ENCODE results near the gene HBG2. TPM values are rescaled to one million over a fixed set of nuclear protein-coding genes. Genes with fewer than 3 reads are reported as not detected.

HBG2 gene
- total and polyA plus RNA-seq, 3 experiments from 2014 or later = not detected

DNA sequence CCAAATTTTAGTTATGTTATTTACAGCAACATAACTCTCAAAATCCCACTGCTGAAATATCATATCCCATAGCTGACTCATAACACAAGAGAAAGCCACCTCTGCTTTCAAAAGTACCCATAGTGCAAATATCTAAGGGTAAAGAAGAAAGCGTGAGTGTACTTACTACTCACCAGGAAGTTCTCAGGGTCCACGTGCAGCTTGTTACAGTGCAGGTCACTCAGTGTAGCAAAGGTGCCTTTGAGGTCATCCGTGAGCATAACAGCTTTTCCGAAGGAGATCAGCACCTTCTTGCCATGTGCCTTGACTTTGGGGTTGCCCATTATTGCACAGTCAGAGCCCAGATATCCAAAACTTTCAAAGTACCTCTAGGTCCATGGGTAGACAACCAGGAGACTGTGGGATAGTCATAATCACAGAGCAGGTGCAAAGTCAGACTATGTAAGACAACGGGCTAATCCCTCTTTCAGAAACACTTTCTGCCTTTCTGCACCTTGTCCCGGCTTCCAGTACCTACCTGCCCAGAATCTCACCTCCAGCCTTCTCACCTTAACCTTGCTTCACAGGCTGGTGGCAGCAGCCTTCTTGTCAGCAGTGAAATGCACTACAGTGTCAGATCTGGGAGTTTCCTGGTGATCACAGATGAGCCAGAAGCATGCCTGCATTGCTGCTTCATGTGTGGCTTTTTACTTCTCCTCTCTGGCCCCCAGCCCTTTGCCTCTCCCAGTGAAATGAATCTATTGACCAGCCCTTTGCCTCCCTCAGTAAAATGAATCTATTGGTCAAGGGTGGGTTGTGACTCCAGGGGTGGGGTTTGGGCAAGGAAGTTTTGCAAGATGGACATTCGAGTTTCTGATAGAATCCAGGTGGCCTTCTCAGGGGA lies 11.4 kb downstream of the HBG2 start:
- H3K9me3 Mint-ChIP-seq = no peaks in the 10 kb centered on the region
- Histone ChIP-seq H3K36me3 (ENCODE audit: insufficient read depth, low read length) (no peaks in the 10 kb centered on the region), H3K4me3 (ENCODE audit: low read length) (no peak overlapping the region), H3K27ac (ENCODE audit: low read depth, low read length) (peak overlapping the region; percentile 2), H3K9me3 (ENCODE audit: low read length) (no peaks in the 10 kb centered on the region), H3K4me1 (ENCODE audit: insufficient read depth, low read length) (no peaks in the 10 kb centered on the region), H3K27me3 (ENCODE audit: insufficient read depth, low read length, poor library complexity, severe bottlenecking) (no peaks in the 10 kb centered on the region)
- peaks cover 0 to 1% of the 10 kb centered on the region in 2 donors for H3K27me3 Mint-ChIP-seq
- no peak for DNase-seq
- no peaks in the 10 kb centered on the region for H3K4me1 Mint-ChIP-seq
- no peak overlapping the region for H3K27ac Mint-ChIP-seq
- no peaks in the 10 kb centered on the region for H3K36me3 Mint-ChIP-seq
- no peak overlapping the region for H3K4me3 Mint-ChIP-seq
- ChIA-PET POLR2A (no interaction called here), CTCF (no interaction called here)

- Histone ChIP-seq H3K4me3 (ENCODE audit: low read length) (no peak overlapping the region), H3K27ac (ENCODE audit: low read depth, low read length) (no peak overlapping the region), H3K36me3 (ENCODE audit: insufficient read depth, low read length) (no peaks in the 10 kb centered on the region), H3K9me3 (ENCODE audit: low read length) (no peaks in the 10 kb centered on the region), H3K27me3 (ENCODE audit: insufficient read depth, low read length, poor library complexity, severe bottlenecking) (no peaks in the 10 kb centered on the region), H3K4me1 (ENCODE audit: insufficient read depth, low read length) (no peaks in the 10 kb centered on the region)
- Mint-ChIP-seq H3K27me3 (peaks cover 1 to 3% of the 10 kb centered on the region in 2 donors), H3K4me3 (no peak overlapping the region), H3K9me3 (peaks cover 0 to 1% (median 0%) of the 10 kb centered on the region in 5 donors), H3K27ac (no peak overlapping the region), H3K36me3 (no peaks in the 10 kb centered on the region), H3K4me1 (no peaks in the 10 kb centered on the region)
- no peak for DNase-seq
- ChIA-PET POLR2A (no interaction called here), CTCF (no interaction called here)
Measured at GRCh38 chr11:5242208-5242607, 12.4 kb downstream of the HBG2 start.

- DNase-seq = no peak
- Mint-ChIP-seq H3K27ac (no peak overlapping the region), H3K4me1 (no peaks in the 10 kb centered on the region), H3K36me3 (no peaks in the 10 kb centered on the region), H3K27me3 (peaks cover 1 to 3% of the 10 kb centered on the region in 2 donors), H3K4me3 (no peak overlapping the region), H3K9me3 (peaks cover 0 to 2% (median 0%) of the 10 kb centered on the region in 5 donors)
- H3K4me3 ChIP-seq (ENCODE audit: low read length) = no peak overlapping the region
- CTCF ChIA-PET = no interaction called here
- POLR2A ChIA-PET = no interaction called here
- no peaks in the 10 kb centered on the region for H3K4me1 ChIP-seq (ENCODE audit: insufficient read depth, low read length)
- H3K9me3 ChIP-seq (ENCODE audit: low read length) = no peaks in the 10 kb centered on the region
- H3K36me3 ChIP-seq (ENCODE audit: insufficient read depth, low read length) = no peaks in the 10 kb centered on the region
- H3K27me3 ChIP-seq (ENCODE audit: insufficient read depth, low read length, poor library complexity, severe bottlenecking) = no peaks in the 10 kb centered on the region
- H3K27ac ChIP-seq (ENCODE audit: low read depth, low read length) = no peak overlapping the region
Measured at GRCh38 chr11:5241458-5241857, 13.1 kb downstream of the HBG2 start.

DNA sequence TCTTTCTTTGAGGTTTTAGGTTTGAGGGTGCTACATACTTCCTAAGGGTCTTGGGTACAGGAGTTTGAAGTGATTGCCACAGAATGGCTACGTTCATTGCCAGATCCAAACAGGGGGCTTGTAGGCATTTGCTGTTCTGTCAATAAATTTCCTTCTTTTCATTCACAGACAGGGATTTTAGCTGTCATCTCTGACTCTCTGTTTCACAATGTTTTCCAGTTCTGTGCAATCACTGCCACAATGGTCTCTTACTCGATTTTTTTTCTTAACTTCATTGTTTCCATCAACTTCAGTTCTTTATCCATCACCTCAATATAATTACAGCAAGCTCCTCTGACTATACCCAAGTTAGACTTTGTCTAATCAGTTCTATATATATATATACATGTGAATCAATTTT lies 14.1 kb downstream of the HBG2 start:
- H3K27me3 Mint-ChIP-seq = peaks cover 1 to 3% of the 10 kb centered on the region in 2 donors
- Histone ChIP-seq H3K36me3 (ENCODE audit: insufficient read depth, low read length) (no peaks in the 10 kb centered on the region), H3K27ac (ENCODE audit: low read depth, low read length) (no peak overlapping the region), H3K9me3 (ENCODE audit: low read length) (no peaks in the 10 kb centered on the region), H3K4me3 (ENCODE audit: low read length) (no peak overlapping the region), H3K27me3 (ENCODE audit: insufficient read depth, low read length, poor library complexity, severe bottlenecking) (no peaks in the 10 kb centered on the region), H3K4me1 (ENCODE audit: insufficient read depth, low read length) (no peaks in the 10 kb centered on the region)
- H3K9me3 Mint-ChIP-seq = peaks cover 0 to 2% (median 0%) of the 10 kb centered on the region in 5 donors
- H3K4me1 Mint-ChIP-seq = no peaks in the 10 kb centered on the region
- no peaks in the 10 kb centered on the region for H3K36me3 Mint-ChIP-seq
- no peak overlapping the region for H3K4me3 Mint-ChIP-seq
- no peak overlapping the region for H3K27ac Mint-ChIP-seq
- CTCF ChIA-PET = no interaction called here
- POLR2A ChIA-PET = no interaction called here
- no peak for DNase-seq

DNA sequence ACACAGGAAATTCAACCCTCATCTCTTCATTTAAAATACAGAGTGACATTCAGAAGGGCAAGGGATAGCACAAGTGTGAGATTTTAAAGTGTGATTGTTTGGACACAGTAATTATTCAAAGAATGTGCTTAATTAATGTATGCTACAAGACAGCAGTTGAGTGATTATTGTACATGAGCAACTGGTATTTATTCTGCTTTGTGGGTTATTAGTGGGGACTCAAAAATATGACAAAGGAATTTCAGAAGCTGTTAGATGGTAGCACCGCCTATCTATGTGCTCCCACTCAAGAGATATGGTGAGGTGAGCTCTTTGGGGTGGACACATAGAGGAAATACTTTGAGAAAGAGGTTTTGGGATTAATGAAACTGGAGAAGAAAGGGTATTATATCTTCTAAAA lies 14.5 kb downstream of the HBG2 start:
- H3K4me3 Mint-ChIP-seq = no peak overlapping the region
- peaks cover 1 to 3% of the 10 kb centered on the region in 2 donors for H3K27me3 Mint-ChIP-seq
- no peak for DNase-seq
- Histone ChIP-seq H3K9me3 (ENCODE audit: low read length) (no peaks in the 10 kb centered on the region), H3K36me3 (ENCODE audit: insufficient read depth, low read length) (no peaks in the 10 kb centered on the region), H3K27ac (ENCODE audit: low read depth, low read length) (no peak overlapping the region), H3K4me3 (ENCODE audit: low read length) (no peak overlapping the region), H3K27me3 (ENCODE audit: insufficient read depth, low read length, poor library complexity, severe bottlenecking) (no peaks in the 10 kb centered on the region), H3K4me1 (ENCODE audit: insufficient read depth, low read length) (no peaks in the 10 kb centered on the region)
- peaks cover 0 to 4% (median 0%) of the 10 kb centered on the region in 5 donors for H3K9me3 Mint-ChIP-seq
- ChIA-PET POLR2A (no interaction called here), CTCF (no interaction called here)
- H3K27ac Mint-ChIP-seq = no peak overlapping the region
- no peaks in the 10 kb centered on the region for H3K36me3 Mint-ChIP-seq
- no peaks in the 10 kb centered on the region for H3K4me1 Mint-ChIP-seq

DNA sequence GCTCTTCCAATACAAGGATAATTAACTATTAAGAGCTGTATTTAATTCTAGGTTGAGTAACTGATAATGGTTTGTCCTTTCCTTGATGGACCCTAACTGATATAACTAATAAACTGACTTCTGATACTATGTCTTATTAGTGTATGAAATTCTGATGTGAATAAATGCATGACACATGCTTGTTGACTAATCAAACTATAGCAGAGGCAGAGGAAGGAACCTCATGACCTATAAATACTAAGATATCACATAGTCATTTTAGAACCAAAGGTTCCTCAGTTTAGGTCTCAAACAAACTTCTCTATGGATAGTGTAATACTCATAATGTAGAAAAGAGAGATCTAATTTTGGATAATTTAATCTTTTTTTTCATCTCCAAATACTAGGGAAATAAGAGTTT lies 15.5 kb downstream of the HBG2 start:
- Mint-ChIP-seq H3K27me3 (peaks cover 2 to 3% of the 10 kb centered on the region in 2 donors), H3K4me1 (peaks cover 0 to 3% (median 0%) of the 10 kb centered on the region in 3 donors), H3K4me3 (no peak overlapping the region), H3K36me3 (no peaks in the 10 kb centered on the region), H3K27ac (no peak overlapping the region), H3K9me3 (peaks cover 0 to 4% (median 0%) of the 10 kb centered on the region in 5 donors)
- Histone ChIP-seq H3K27me3 (ENCODE audit: insufficient read depth, low read length, poor library complexity, severe bottlenecking) (no peaks in the 10 kb centered on the region), H3K4me1 (ENCODE audit: insufficient read depth, low read length) (no peaks in the 10 kb centered on the region), H3K36me3 (ENCODE audit: insufficient read depth, low read length) (no peaks in the 10 kb centered on the region), H3K4me3 (ENCODE audit: low read length) (no peak overlapping the region), H3K9me3 (ENCODE audit: low read length) (no peaks in the 10 kb centered on the region), H3K27ac (ENCODE audit: low read depth, low read length) (no peak overlapping the region)
- CTCF ChIA-PET = no interaction called here
- no peak for DNase-seq
- POLR2A ChIA-PET = no interaction called here

DNA sequence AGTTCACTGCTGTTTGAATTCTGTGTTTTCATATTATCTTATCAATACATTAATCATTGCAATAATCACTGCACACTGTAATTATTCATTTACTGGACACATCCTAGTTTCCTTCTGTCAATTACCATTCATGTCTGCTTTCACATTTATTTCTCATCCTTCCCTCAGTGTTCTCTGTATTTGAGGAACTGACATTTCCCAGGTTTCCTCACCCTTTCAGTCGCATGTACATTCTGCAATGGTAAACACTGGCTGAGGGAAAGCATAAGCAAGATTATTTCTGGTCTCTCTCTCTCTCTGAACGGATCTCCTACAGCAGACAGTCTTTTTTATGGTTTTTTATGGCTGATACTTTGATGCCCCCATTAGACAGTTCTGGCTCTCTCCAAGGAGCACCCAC lies 16.1 kb downstream of the HBG2 start:
- H3K4me1 ChIP-seq (ENCODE audit: insufficient read depth, low read length) = no peaks in the 10 kb centered on the region
- Mint-ChIP-seq H3K9me3 (peaks cover 0 to 4% (median 0%) of the 10 kb centered on the region in 5 donors), H3K4me1 (peaks cover 0 to 3% (median 0%) of the 10 kb centered on the region in 3 donors), H3K27me3 (peaks cover 3% of the 10 kb centered on the region in 2 donors), H3K36me3 (no peaks in the 10 kb centered on the region), H3K27ac (no peak overlapping the region), H3K4me3 (no peak overlapping the region)
- H3K27me3 ChIP-seq (ENCODE audit: insufficient read depth, low read length, poor library complexity, severe bottlenecking) = no peaks in the 10 kb centered on the region
- no peak for DNase-seq
- CTCF ChIA-PET = no interaction called here
- no peaks in the 10 kb centered on the region for H3K9me3 ChIP-seq (ENCODE audit: low read length)
- no peak overlapping the region for H3K27ac ChIP-seq (ENCODE audit: low read depth, low read length)
- POLR2A ChIA-PET = no interaction called here
- H3K4me3 ChIP-seq (ENCODE audit: low read length) = no peak overlapping the region
- no peaks in the 10 kb centered on the region for H3K36me3 ChIP-seq (ENCODE audit: insufficient read depth, low read length)

DNA sequence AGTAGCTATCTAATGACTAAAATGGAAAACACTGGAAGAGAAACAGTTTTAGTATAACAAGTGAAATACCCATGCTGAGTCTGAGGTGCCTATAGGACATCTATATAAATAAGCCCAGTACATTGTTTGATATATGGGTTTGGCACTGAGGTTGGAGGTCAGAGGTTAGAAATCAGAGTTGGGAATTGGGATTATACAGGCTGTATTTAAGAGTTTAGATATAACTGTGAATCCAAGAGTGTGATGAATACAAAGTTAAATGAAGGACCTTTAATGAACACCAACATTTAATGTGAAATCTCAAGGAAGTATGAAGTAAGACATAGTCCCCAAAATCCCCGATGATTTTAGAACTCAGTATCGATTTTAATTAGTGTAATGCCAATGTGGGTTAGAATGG lies 17.2 kb downstream of the HBG2 start:
- Histone ChIP-seq H3K4me1 (ENCODE audit: insufficient read depth, low read length) (no peaks in the 10 kb centered on the region), H3K27me3 (ENCODE audit: insufficient read depth, low read length, poor library complexity, severe bottlenecking) (no peaks in the 10 kb centered on the region), H3K36me3 (ENCODE audit: insufficient read depth, low read length) (no peaks in the 10 kb centered on the region), H3K27ac (ENCODE audit: low read depth, low read length) (no peak overlapping the region), H3K9me3 (ENCODE audit: low read length) (no peaks in the 10 kb centered on the region), H3K4me3 (ENCODE audit: low read length) (no peak overlapping the region)
- Mint-ChIP-seq H3K27ac (no peak overlapping the region), H3K9me3 (peaks cover 0 to 4% (median 0%) of the 10 kb centered on the region in 5 donors), H3K27me3 (peaks cover 3% of the 10 kb centered on the region in 2 donors), H3K36me3 (no peaks in the 10 kb centered on the region), H3K4me1 (peaks cover 0 to 3% (median 0%) of the 10 kb centered on the region in 3 donors), H3K4me3 (no peak overlapping the region)
- DNase-seq = no peak
- CTCF ChIA-PET = no interaction called here
- POLR2A ChIA-PET = no interaction called here
